Panc1 (cell line): ENCODE data around the gene CLPTM1L.

Experiments used
- POLR2AphosphoS5 ChIP-seq: IDR thresholded peaks from 2 replicates; pipeline ENCODE4 v1.6.1; 2012; ENCODE audit warnings: mild to moderate bottlenecking, low read depth, low read length, moderate library complexity
- SIN3A ChIP-seq: IDR thresholded peaks from 2 replicates; pipeline ENCODE4 v1.6.1; 2012; ENCODE audit warnings: low read depth, mild to moderate bottlenecking, low read length, moderate library complexity, borderline replicate concordance; ENCODE audit not compliant: insufficient read depth
- TCF7L2 ChIP-seq: IDR thresholded peaks from 2 replicates; pipeline ENCODE4 v1.6.1; 2011; ENCODE audit warnings: mild to moderate bottlenecking, low read depth, low read length, inconsistent platforms
- TF ChIP-seq, protein P1 (sequence below): fragments of 450-650 bp; IDR thresholded peaks from 2 replicates; pipeline ENCODE4 v1.5.1; 2017; ENCODE audit warnings: mild to moderate bottlenecking

GRCh38 chr5:1319436-1320256, 25.3 kb downstream of the CLPTM1L start:
- TF ChIP-seq, protein P1, sequence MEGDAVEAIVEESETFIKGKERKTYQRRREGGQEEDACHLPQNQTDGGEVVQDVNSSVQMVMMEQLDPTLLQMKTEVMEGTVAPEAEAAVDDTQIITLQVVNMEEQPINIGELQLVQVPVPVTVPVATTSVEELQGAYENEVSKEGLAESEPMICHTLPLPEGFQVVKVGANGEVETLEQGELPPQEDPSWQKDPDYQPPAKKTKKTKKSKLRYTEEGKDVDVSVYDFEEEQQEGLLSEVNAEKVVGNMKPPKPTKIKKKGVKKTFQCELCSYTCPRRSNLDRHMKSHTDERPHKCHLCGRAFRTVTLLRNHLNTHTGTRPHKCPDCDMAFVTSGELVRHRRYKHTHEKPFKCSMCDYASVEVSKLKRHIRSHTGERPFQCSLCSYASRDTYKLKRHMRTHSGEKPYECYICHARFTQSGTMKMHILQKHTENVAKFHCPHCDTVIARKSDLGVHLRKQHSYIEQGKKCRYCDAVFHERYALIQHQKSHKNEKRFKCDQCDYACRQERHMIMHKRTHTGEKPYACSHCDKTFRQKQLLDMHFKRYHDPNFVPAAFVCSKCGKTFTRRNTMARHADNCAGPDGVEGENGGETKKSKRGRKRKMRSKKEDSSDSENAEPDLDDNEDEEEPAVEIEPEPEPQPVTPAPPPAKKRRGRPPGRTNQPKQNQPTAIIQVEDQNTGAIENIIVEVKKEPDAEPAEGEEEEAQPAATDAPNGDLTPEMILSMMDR = no peak
- TF ChIP-seq TCF7L2 (no peak), POLR2AphosphoS5 (no peak), SIN3A (no peak)
